ENCODE measurements around the gene CNTN2. TPM values are rescaled to one million over a fixed set of nuclear protein-coding genes. Genes with fewer than 3 reads are reported as not detected.

CNTN2 gene
- total RNA-seq, 1 donor from 2014 or later = 7.4 TPM

GRCh38 chr1:205064301-205064700 lies 21.3 kb downstream of the CNTN2 start:
- H3K4me1 ChIP-seq = peaks cover 8% of the 10 kb centered on the region
- H3K36me3 ChIP-seq = no peaks in the 10 kb centered on the region
- H3K4me3 ChIP-seq = no peak overlapping the region
- no peak for TF ChIP-seq POLR2A (IDR thresholded peaks at IDR 0.05)
- intact Hi-C loops (cut with DNase I) = loop anchor here (5.0 kb wide), 1 partner anchor 77 kb away; no protein-coding TSS in a partner anchor
- DNase-seq (ENCODE audit: extremely low spot score in 2 of 2) = no peak
- H3K27ac ChIP-seq = no peak overlapping the region
- no peaks in the 10 kb centered on the region for H3K9me3 ChIP-seq
- H3K27me3 ChIP-seq = no peaks in the 10 kb centered on the region

DNA sequence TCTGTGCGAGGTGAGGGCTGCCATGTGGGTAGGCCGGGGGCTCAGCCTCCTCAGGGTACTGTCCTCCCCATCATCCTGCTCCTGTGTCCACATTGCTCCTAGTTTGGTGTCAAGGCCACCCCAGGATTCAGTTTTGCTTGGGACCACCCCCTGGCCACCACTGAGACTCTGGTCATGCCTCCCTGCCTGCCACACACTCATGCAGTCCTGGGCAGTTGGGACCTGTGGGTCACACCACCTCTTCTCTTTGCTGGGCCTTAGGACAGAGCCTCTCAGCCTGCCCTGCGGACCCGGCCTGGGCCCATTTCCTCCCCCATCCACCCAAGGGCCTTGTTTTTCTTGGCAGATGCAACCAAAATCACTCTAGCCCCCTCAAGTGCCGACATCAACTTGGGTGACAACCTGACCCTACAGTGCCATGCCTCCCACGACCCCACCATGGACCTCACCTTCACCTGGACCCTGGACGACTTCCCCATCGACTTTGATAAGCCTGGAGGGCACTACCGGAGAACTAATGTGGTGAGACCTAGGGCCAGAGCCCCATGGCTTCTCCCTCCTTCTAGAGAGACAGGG lies 21.8 kb downstream of the CNTN2 start:
- Histone ChIP-seq H3K4me1 (peaks cover 8% of the 10 kb centered on the region), H3K36me3 (no peaks in the 10 kb centered on the region), H3K27ac (no peak overlapping the region), H3K4me3 (no peak overlapping the region), H3K9me3 (no peaks in the 10 kb centered on the region), H3K27me3 (no peaks in the 10 kb centered on the region)
- TF ChIP-seq POLR2AphosphoS5 (IDR thresholded peaks at IDR 0.05; ENCODE audit: insufficient read depth in 1 of 2, low read depth in 1 of 2) (no peak), CTCF (IDR thresholded peaks at IDR 0.05) (no peak), POLR2A (IDR thresholded peaks at IDR 0.05) (no peak)
- intact Hi-C loops (cut with DNase I) = loop anchor here (5.0 kb wide), 1 partner anchor 78 kb away; no protein-coding TSS in a partner anchor
- DNase-seq (ENCODE audit: extremely low spot score in 2 of 2) = no peak

- intact Hi-C loops (cut with DNase I) = no loop called here
- Histone ChIP-seq H3K27ac (no peak overlapping the region), H3K36me3 (no peaks in the 10 kb centered on the region), H3K4me3 (no peak overlapping the region), H3K27me3 (no peaks in the 10 kb centered on the region), H3K4me1 (peaks cover 8% of the 10 kb centered on the region), H3K9me3 (no peaks in the 10 kb centered on the region)
- no peak for DNase-seq (ENCODE audit: extremely low spot score in 2 of 2)
- no peak for TF ChIP-seq CTCF (IDR thresholded peaks at IDR 0.05)
Measured at GRCh38 chr1:205065666-205066065, 22.7 kb downstream of the CNTN2 start.

DNA sequence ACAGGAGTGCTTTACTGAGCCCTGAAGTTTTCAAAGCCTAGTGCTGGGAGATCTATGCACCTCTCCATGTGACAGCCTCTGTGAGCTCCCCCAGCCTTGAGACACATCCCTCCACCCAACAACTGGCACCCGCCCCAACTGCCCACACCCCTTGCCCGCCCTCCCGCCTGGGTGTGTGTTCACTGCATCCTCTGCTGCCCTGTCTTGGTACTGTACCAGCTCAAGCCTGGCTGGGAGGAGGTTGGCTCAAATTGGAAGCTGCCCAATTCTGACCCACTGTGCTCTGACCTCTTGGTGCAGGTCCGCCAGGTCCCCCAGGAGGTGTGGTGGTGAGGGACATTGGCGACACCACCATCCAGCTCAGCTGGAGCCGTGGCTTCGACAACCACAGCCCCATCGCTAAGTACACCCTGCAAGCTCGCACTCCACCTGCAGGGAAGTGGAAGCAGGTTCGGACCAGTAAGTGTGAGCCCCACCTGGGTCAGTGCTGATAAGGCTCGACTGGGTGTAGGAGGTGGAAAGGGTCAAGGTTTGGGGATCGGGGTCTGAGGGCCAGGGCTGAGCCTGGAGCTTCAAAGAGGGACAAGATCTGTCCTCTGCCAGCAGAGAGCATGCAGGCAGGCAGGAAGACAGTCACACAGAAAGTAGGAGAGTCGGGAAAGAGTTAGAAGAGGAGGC lies 23.3 kb downstream of the CNTN2 start:
- no peak overlapping the region for H3K27ac ChIP-seq
- DNase-seq (ENCODE audit: extremely low spot score in 2 of 2) = no peak
- H3K27me3 ChIP-seq = no peaks in the 10 kb centered on the region
- peaks cover 8% of the 10 kb centered on the region for H3K4me1 ChIP-seq
- TF ChIP-seq POLR2AphosphoS5 (IDR thresholded peaks at IDR 0.05; ENCODE audit: insufficient read depth in 1 of 2, low read depth in 1 of 2) (no peak), CTCF (IDR thresholded peaks at IDR 0.05) (no peak), POLR2A (IDR thresholded peaks at IDR 0.05) (no peak)
- intact Hi-C loops (cut with DNase I) = no loop called here
- H3K4me3 ChIP-seq = no peak overlapping the region
- no peaks in the 10 kb centered on the region for H3K36me3 ChIP-seq
- no peaks in the 10 kb centered on the region for H3K9me3 ChIP-seq

- Histone ChIP-seq H3K4me1 (peaks cover under 1% of the 10 kb centered on the region), H3K36me3 (no peaks in the 10 kb centered on the region), H3K9me3 (no peaks in the 10 kb centered on the region), H3K27ac (no peak overlapping the region), H3K27me3 (no peaks in the 10 kb centered on the region), H3K4me3 (no peak overlapping the region)
- intact Hi-C loops (cut with DNase I) = no loop called here
- DNase-seq (ENCODE audit: extremely low spot score in 2 of 2) = no peak
- TF ChIP-seq POLR2AphosphoS5 (IDR thresholded peaks at IDR 0.05; ENCODE audit: insufficient read depth in 1 of 2, low read depth in 1 of 2) = no peak
- TF ChIP-seq POLR2A (IDR thresholded peaks at IDR 0.05) = no peak
- TF ChIP-seq CTCF (IDR thresholded peaks at IDR 0.05) = no peak
Measured at GRCh38 chr1:205067031-205067430, 24.0 kb downstream of the CNTN2 start.
